ENCODE data around the gene CA10. TPM values are rescaled to one million over a fixed set of nuclear protein-coding genes. Genes with fewer than 3 reads are reported as not detected.

CA10 gene
- total and polyA plus RNA-seq, 9 of the 15 experiments (the other 6 are each of a cell fraction or from before 2014, with no cell fraction given) = not detected

DNA sequence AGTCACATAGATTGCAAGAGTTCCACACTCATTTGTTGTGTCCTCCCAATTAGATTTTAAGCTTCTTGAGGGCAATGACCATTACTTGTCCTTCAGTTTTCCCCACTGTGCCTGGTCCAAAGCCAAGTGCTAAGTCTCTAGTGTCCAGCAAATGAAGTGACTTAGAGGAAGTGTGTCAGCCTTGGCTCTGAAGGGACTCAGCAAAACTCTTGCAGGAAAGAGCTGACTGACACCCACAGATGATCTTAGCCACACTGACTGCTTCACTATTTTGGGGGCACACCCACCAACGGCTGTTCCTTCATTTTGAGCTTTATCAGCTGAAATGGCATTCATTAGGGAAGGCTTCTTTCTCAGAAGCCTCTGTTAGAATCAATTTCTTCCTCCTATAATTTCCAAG, 540.0 kb downstream of the CA10 start:
- CTCF ChIA-PET (ENCODE audit: low intra/inter-chr PET ratio) = no interaction called here
- ATAC-seq = no peak
- in situ Hi-C loops (cut with MboI) = no loop called here
- TF ChIP-seq, protein P1, sequence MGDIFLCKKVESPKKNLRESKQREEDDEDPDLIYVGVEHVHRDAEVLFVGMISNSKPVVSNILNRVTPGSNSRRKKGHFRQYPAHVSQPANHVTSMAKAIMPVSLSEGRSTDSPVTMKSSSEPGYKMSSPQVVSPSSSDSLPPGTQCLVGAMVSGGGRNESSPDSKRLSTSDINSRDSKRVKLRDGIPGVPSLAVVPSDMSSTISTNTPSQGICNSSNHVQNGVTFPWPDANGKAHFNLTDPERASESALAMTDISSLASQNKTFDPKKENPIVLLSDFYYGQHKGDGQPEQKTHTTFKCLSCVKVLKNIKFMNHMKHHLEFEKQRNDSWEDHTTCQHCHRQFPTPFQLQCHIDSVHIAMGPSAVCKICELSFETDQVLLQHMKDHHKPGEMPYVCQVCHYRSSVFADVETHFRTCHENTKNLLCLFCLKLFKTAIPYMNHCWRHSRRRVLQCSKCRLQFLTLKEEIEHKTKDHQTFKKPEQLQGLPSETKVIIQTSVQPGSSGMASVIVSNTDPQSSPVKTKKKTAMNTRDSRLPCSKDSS (IDR thresholded peaks at IDR 0.05; ENCODE audit: low read depth, partially characterized antibody) = no peak
- TF ChIP-seq RUNX1 (IDR thresholded peaks at IDR 0.05; ENCODE audit: low read depth) (no peak), ZNF239 (CRISPR knock-in tag; IDR thresholded peaks at IDR 0.05) (no peak), ZNF717 (CRISPR knock-in tag; IDR thresholded peaks at IDR 0.05) (no peak), ZNF79 (CRISPR knock-in tag; IDR thresholded peaks at IDR 0.05; ENCODE audit: low read depth) (no peak), ZNF766 (CRISPR knock-in tag; conservative IDR thresholded peaks at IDR 0.05) (no peak), MED1 (CRISPR knock-in tag; IDR thresholded peaks at IDR 0.05; ENCODE audit: borderline replicate concordance) (no peak), NELFE (IDR thresholded peaks at IDR 0.05; ENCODE audit: insufficient read depth, insufficient read length) (no peak), SP2 (IDR thresholded peaks at IDR 0.05; ENCODE audit: extremely low read depth, low read depth, low read length, poor library complexity, severe bottlenecking) (no peak)
- TF ChIP-seq, protein P2, sequence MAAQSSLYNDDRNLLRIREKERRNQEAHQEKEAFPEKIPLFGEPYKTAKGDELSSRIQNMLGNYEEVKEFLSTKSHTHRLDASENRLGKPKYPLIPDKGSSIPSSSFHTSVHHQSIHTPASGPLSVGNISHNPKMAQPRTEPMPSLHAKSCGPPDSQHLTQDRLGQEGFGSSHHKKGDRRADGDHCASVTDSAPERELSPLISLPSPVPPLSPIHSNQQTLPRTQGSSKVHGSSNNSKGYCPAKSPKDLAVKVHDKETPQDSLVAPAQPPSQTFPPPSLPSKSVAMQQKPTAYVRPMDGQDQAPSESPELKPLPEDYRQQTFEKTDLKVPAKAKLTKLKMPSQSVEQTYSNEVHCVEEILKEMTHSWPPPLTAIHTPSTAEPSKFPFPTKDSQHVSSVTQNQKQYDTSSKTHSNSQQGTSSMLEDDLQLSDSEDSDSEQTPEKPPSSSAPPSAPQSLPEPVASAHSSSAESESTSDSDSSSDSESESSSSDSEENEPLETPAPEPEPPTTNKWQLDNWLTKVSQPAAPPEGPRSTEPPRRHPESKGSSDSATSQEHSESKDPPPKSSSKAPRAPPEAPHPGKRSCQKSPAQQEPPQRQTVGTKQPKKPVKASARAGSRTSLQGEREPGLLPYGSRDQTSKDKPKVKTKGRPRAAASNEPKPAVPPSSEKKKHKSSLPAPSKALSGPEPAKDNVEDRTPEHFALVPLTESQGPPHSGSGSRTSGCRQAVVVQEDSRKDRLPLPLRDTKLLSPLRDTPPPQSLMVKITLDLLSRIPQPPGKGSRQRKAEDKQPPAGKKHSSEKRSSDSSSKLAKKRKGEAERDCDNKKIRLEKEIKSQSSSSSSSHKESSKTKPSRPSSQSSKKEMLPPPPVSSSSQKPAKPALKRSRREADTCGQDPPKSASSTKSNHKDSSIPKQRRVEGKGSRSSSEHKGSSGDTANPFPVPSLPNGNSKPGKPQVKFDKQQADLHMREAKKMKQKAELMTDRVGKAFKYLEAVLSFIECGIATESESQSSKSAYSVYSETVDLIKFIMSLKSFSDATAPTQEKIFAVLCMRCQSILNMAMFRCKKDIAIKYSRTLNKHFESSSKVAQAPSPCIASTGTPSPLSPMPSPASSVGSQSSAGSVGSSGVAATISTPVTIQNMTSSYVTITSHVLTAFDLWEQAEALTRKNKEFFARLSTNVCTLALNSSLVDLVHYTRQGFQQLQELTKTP (IDR thresholded peaks at IDR 0.05; ENCODE audit: low read depth in 1 of 2, partially characterized antibody in 2 of 2) = no peak
- TF ChIP-seq, protein P3, sequence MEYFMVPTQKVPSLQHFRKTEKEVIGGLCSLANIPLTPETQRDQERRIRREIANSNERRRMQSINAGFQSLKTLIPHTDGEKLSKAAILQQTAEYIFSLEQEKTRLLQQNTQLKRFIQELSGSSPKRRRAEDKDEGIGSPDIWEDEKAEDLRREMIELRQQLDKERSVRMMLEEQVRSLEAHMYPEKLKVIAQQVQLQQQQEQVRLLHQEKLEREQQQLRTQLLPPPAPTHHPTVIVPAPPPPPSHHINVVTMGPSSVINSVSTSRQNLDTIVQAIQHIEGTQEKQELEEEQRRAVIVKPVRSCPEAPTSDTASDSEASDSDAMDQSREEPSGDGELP (CRISPR knock-in tag; IDR thresholded peaks at IDR 0.05; ENCODE audit: borderline replicate concordance) = no peak
- TF ChIP-seq, protein P4, sequence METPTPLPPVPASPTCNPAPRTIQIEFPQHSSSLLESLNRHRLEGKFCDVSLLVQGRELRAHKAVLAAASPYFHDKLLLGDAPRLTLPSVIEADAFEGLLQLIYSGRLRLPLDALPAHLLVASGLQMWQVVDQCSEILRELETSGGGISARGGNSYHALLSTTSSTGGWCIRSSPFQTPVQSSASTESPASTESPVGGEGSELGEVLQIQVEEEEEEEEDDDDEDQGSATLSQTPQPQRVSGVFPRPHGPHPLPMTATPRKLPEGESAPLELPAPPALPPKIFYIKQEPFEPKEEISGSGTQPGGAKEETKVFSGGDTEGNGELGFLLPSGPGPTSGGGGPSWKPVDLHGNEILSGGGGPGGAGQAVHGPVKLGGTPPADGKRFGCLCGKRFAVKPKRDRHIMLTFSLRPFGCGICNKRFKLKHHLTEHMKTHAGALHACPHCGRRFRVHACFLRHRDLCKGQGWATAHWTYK (CRISPR knock-in tag; IDR thresholded peaks at IDR 0.05) = no peak
- TF ChIP-seq, protein P5, sequence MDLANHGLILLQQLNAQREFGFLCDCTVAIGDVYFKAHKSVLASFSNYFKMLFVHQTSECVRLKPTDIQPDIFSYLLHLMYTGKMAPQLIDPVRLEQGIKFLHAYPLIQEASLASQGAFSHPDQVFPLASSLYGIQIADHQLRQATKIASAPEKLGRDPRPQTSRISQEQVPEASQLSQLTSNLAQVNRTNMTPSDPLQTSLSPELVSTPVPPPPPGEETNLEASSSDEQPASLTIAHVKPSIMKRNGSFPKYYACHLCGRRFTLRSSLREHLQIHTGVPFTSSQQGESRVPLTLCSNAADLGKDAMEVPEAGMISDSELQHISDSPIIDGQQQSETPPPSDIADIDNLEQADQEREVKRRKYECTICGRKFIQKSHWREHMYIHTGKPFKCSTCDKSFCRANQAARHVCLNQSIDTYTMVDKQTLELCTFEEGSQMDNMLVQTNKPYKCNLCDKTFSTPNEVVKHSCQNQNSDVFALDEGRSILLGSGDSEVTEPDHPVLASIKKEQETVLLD (IDR thresholded peaks at IDR 0.05) = no peak

More for the DNA sequence above, 540.0 kb downstream of the CA10 start:
- H3K9ac ChIP-seq (ENCODE audit: insufficient read depth in 1 of 2, low read depth in 2 of 2, low read length in 2 of 2) = no peak overlapping the region
- no peaks in the 10 kb centered on the region for H3K9me1 ChIP-seq (ENCODE audit: control insufficient read depth, insufficient read depth, low read length)
- no peak overlapping the region for H3K27ac ChIP-seq (ENCODE audit: extremely low read depth, low read depth, low read length)
- no peak for DNase-seq (ENCODE audit: extremely low read depth in 1 of 4, low spot score in 3 of 4)
- H3K4me3 ChIP-seq = no peak overlapping the region
- H3K4me2 ChIP-seq (ENCODE audit: insufficient read depth, low read length) = no peak overlapping the region
- 7% methylated on average over 1 of the region's 1 CpG for WGBS (ENCODE audit: insufficient coverage, low coverage, missing lambda C conversion rate)
- no TSS peak for BruUV-seq (replicated peaks)
- H3K79me2 ChIP-seq (ENCODE audit: control insufficient read depth, insufficient read depth, low read length) = no peaks in the 10 kb centered on the region
- intact Hi-C loops (cut with micrococcal nuclease) = no loop called here
- H3K27me3 ChIP-seq (ENCODE audit: control insufficient read depth in 2 of 2, insufficient read depth in 2 of 2, low read length in 2 of 2) = no peaks in the 10 kb centered on the region
- no peaks in the 10 kb centered on the region for H3K4me1 ChIP-seq (replicated peaks in 1 of 2; ENCODE audit: control insufficient read depth in 2 of 2, insufficient read depth in 2 of 2, low read length in 2 of 2)
- H2AFZ ChIP-seq (ENCODE audit: low read depth, low read length) = no peak overlapping the region
- FAIRE-seq = no peak
- no peaks in the 10 kb centered on the region for H3K36me3 ChIP-seq (ENCODE audit: control insufficient read depth, insufficient read depth, low read length)
- H3K9me3 ChIP-seq (replicated peaks; ENCODE audit: control insufficient read depth, insufficient read depth, low read depth, low read length) = no peaks in the 10 kb centered on the region
- POLR2A ChIA-PET = interaction anchor here (1.2 kb wide), 1 partner anchor 16 kb away, joined by 3 read pairs; no protein-coding TSS in a partner anchor
- H4K20me1 ChIP-seq (replicated peaks; ENCODE audit: control insufficient read depth, insufficient read depth, low read length) = no peaks in the 10 kb centered on the region

Measured in K562 (cell line).